Suprapubic skin (tissue), 4 donors: Measurements from ENCODE around the gene IL19. TPM values are rescaled to one million over a fixed set of nuclear protein-coding genes. Genes with fewer than 3 reads are reported as not detected.

Experiments
- DNase-seq, 2 donors: peaks; one replicate each; pipeline ENCODE4 v3.0.0-alpha.2; 2019; ENCODE audit warnings: low spot score in 2 of 2
- H3K27ac ChIP-seq: fragments of 200-600 bp; sonication (generic); one replicate; pipeline ENCODE4 v1.5.1; 2019
- H3K27me3 ChIP-seq: fragments of 200-600 bp; sonication (generic); one replicate; pipeline ENCODE4 v1.5.1; 2019
- H3K36me3 ChIP-seq: fragments of 200-600 bp; sonication (generic); one replicate; pipeline ENCODE4 v1.5.1; 2019
- H3K4me1 ChIP-seq: fragments of 200-600 bp; sonication (generic); one replicate; pipeline ENCODE4 v1.5.1; 2019
- H3K4me3 ChIP-seq: fragments of 200-600 bp; sonication (generic); one replicate; pipeline ENCODE4 v1.5.1; 2019; ENCODE audit warnings: mild to moderate bottlenecking
- H3K9me3 ChIP-seq: fragments of 200-600 bp; sonication (generic); one replicate; pipeline ENCODE4 v1.5.1; 2019
- CTCF ChIP-seq, 2 donors: fragments of 200-600 bp in 1 of 2; fragments of 450-650 bp in 1 of 2; sonication (generic) in 1 of 2; IDR thresholded peaks; one replicate each; pipeline ENCODE4 v1.5.1; 2016 to 2019; ENCODE audit warnings: antibody characterized with exemption in 2 of 2, mild to moderate bottlenecking in 1 of 2, moderate library complexity in 1 of 2
- EP300 ChIP-seq: sonication (generic); formaldehyde crosslinking; IDR thresholded peaks from one replicate; pipeline ENCODE4 v1.6.1; 2017; ENCODE audit warnings: antibody characterized with exemption
- POLR2A ChIP-seq, 2 donors: fragments of 450-650 bp; IDR thresholded peaks; one replicate each; pipeline ENCODE4 v1.6.1; 2017; ENCODE audit warnings: antibody characterized with exemption in 2 of 2, mild to moderate bottlenecking in 2 of 2, moderate library complexity in 2 of 2
- POLR2AphosphoS5 ChIP-seq, 3 donors: sonication (generic); formaldehyde crosslinking; IDR thresholded peaks; one replicate each; pipeline ENCODE4 v1.6.1; 2017; ENCODE audit warnings: antibody characterized with exemption in 3 of 3
- WGBS: methylation state at CpG from one replicate; pipeline ENCODE4 v1.1.5; 2018; 5-methylcytosine and 5-hydroxymethylcytosine counted together
- total RNA-seq, 4 donors: library from RNA; depleted of rRNA; stranded (reverse); fragments of >200 nt; gene quantifications; one replicate each; pipeline ENCODE4 v1.1.0, GENCODE V29; 2016

Gene IL19
- total RNA-seq, 4 donors from 2014 or later: not detected

GRCh38 chr1:206824331-206824730 is 53.8 kb downstream of the IL19 start:
- no peak for DNase-seq
- Histone ChIP-seq H3K27me3 (no peaks in the 10 kb centered on the region), H3K36me3 (no peaks in the 10 kb centered on the region), H3K4me3 (no peak overlapping the region), H3K4me1 (peaks cover 6% of the 10 kb centered on the region), H3K27ac (no peak overlapping the region), H3K9me3 (no peaks in the 10 kb centered on the region)
- TF ChIP-seq EP300: no peak
- TF ChIP-seq POLR2AphosphoS5 (IDR thresholded peaks at IDR 0.05): no peak
- no peak for TF ChIP-seq POLR2A (IDR thresholded peaks at IDR 0.05)
- no peak for TF ChIP-seq CTCF (IDR thresholded peaks at IDR 0.05)
- WGBS: 56% methylated on average over 3 of the region's 3 CpGs

GRCh38 chr1:206826394-206826793 is 55.8 kb downstream of the IL19 start:
- no peak for TF ChIP-seq CTCF (IDR thresholded peaks at IDR 0.05)
- TF ChIP-seq POLR2A (IDR thresholded peaks at IDR 0.05): no peak
- no peak for TF ChIP-seq EP300
- no peak overlapping the region for H3K27ac ChIP-seq
- peaks cover 6% of the 10 kb centered on the region for H3K4me1 ChIP-seq
- H3K4me3 ChIP-seq: no peak overlapping the region
- no peaks in the 10 kb centered on the region for H3K36me3 ChIP-seq
- no peaks in the 10 kb centered on the region for H3K9me3 ChIP-seq
- WGBS: 50% methylated on average over 4 of the region's 4 CpGs
- DNase-seq: no peak
- H3K27me3 ChIP-seq: no peaks in the 10 kb centered on the region

- TF ChIP-seq POLR2AphosphoS5 (IDR thresholded peaks at IDR 0.05) (no peak), EP300 (no peak), POLR2A (IDR thresholded peaks at IDR 0.05) (no peak), CTCF (IDR thresholded peaks at IDR 0.05) (no peak)
- no peaks in the 10 kb centered on the region for H3K27me3 ChIP-seq
- DNase-seq: no peak
- no peak overlapping the region for H3K4me3 ChIP-seq
- no peaks in the 10 kb centered on the region for H3K36me3 ChIP-seq
- no peaks in the 10 kb centered on the region for H3K9me3 ChIP-seq
- WGBS: 100% methylated on average over 1 of the region's 1 CpG
- no peak overlapping the region for H3K27ac ChIP-seq
- peaks cover 6% of the 10 kb centered on the region for H3K4me1 ChIP-seq
Observed at GRCh38 chr1:206828061-206828460, 57.5 kb downstream of the IL19 start.

GRCh38 chr1:206828765-206829164 is 58.2 kb downstream of the IL19 start:
- H3K4me3 ChIP-seq: no peak overlapping the region

DNA sequence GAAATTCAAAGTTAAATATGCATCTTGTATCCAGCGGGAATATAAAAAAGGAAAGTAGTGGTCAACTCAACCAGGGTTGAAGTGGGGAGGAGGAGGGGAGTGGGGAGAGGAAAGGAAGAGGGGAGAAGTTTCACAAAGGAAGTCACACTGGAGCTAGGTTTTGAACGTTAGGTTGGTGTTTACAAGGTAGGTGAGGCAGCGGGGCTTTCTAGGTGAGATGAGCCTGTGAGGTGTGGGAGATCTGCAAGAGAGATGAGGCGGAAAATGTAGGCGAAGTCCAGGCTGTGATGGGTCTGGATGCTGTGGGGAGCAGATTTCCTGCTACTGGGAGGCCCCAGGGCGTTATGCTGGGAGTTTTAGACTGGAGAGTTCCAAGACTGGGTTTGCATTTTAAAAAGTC is 58.7 kb downstream of the IL19 start:
- Histone ChIP-seq H3K27me3 (no peaks in the 10 kb centered on the region), H3K27ac (no peak overlapping the region), H3K9me3 (no peaks in the 10 kb centered on the region), H3K4me3 (no peak overlapping the region), H3K4me1 (peaks cover 7% of the 10 kb centered on the region), H3K36me3 (no peaks in the 10 kb centered on the region)
- DNase-seq: no peak
- no peak for TF ChIP-seq EP300
- TF ChIP-seq CTCF (IDR thresholded peaks at IDR 0.05): no peak
- whole genome bisulfite sequencing: 82% methylated on average over 6 of the region's 6 CpGs

More at GRCh38 chr1:206828765-206829164, 58.2 kb downstream of the IL19 start:
- DNase-seq: no peak
- WGBS: 75% methylated on average over 4 of the region's 4 CpGs
- no peaks in the 10 kb centered on the region for H3K27me3 ChIP-seq
- no peaks in the 10 kb centered on the region for H3K9me3 ChIP-seq
- H3K4me1 ChIP-seq: peaks cover 7% of the 10 kb centered on the region
- H3K27ac ChIP-seq: no peak overlapping the region
- H3K36me3 ChIP-seq: no peaks in the 10 kb centered on the region
- TF ChIP-seq POLR2A (IDR thresholded peaks at IDR 0.05): no peak
- no peak for TF ChIP-seq EP300
- no peak for TF ChIP-seq CTCF (IDR thresholded peaks at IDR 0.05)
- TF ChIP-seq POLR2AphosphoS5 (IDR thresholded peaks at IDR 0.05): no peak
